GM23248 (cell line): Measurements from ENCODE around the gene TMEM126B. TPM values are rescaled to one million over a fixed set of nuclear protein-coding genes. Genes with fewer than 3 reads are reported as not detected.

Experiments
- DNase-seq: peaks from one replicate; pipeline ENCODE4 v3.0.0-alpha.2; 2015
- H2AFZ ChIP-seq: fragments of 200-600 bp; sonication (generic); 2 replicates; pipeline ENCODE4 v1.6.1; 2016; ENCODE audit warnings: antibody characterized with exemption
- H3F3A ChIP-seq: fragments of 200-600 bp; sonication (generic); 2 replicates; pipeline ENCODE4 v1.6.1; 2016; ENCODE audit warnings: mild to moderate bottlenecking, antibody characterized with exemption, mixed run types; ENCODE audit not compliant: insufficient read depth
- H3K27ac ChIP-seq: fragments of 200-600 bp; sonication (generic); 2 replicates; pipeline ENCODE4 v1.5.1; 2016; ENCODE audit warnings: mild to moderate bottlenecking
- H3K27me3 ChIP-seq: fragments of 200-600 bp; sonication (generic); replicated peaks from 2 replicates; pipeline ENCODE4 v1.6.1; 2016; ENCODE audit warnings: mild to moderate bottlenecking; ENCODE audit not compliant: insufficient read depth
- H3K36me3 ChIP-seq: fragments of 200-600 bp; sonication (generic); 2 replicates; pipeline ENCODE4 v1.6.1; 2016; ENCODE audit warnings: low read depth, mild to moderate bottlenecking
- H3K4me1 ChIP-seq: fragments of 200-600 bp; sonication (generic); 2 replicates; pipeline ENCODE4 v1.6.1; 2016; ENCODE audit warnings: mild to moderate bottlenecking; ENCODE audit not compliant: insufficient read depth
- H3K4me2 ChIP-seq: fragments of 200-600 bp; sonication (generic); one replicate; pipeline ENCODE4 v1.6.1; 2016; ENCODE audit warnings: mild to moderate bottlenecking; ENCODE audit not compliant: unreplicated experiment
- H3K4me3 ChIP-seq: fragments of 200-600 bp; sonication (generic); 2 replicates; pipeline ENCODE4 v1.5.1; 2016; ENCODE audit warnings: mild to moderate bottlenecking
- H3K79me2 ChIP-seq: fragments of 200-600 bp; sonication (generic); 2 replicates; pipeline ENCODE4 v1.6.1; 2016; ENCODE audit warnings: mild to moderate bottlenecking; ENCODE audit not compliant: insufficient read depth
- H3K9ac ChIP-seq: fragments of 200-600 bp; sonication (generic); 2 replicates; pipeline ENCODE4 v1.6.1; 2016; ENCODE audit warnings: mild to moderate bottlenecking
- H3K9me2 ChIP-seq: fragments of 200-600 bp; sonication (generic); 2 replicates; pipeline ENCODE4 v1.6.1; 2016; ENCODE audit warnings: mixed run types, mild to moderate bottlenecking, moderate library complexity; ENCODE audit not compliant: insufficient read depth
- H3K9me3 ChIP-seq: fragments of 200-600 bp; sonication (generic); one replicate; pipeline ENCODE4 v1.6.1; 2017; ENCODE audit warnings: low read depth
- H4K20me1 ChIP-seq: fragments of 200-600 bp; sonication (generic); 2 replicates; pipeline ENCODE4 v1.6.0; 2016; ENCODE audit not compliant: insufficient read depth
- EZH2 ChIP-seq: fragments of 200-600 bp; sonication (generic); IDR thresholded peaks from 2 replicates; pipeline ENCODE4 v1.6.1; 2018; ENCODE audit warnings: antibody characterized with exemption, mild to moderate bottlenecking; ENCODE audit not compliant: insufficient read depth, poor library complexity, severe bottlenecking
- EZH2phosphoT487 ChIP-seq: fragments of 200-600 bp; sonication (generic); IDR thresholded peaks from 2 replicates; pipeline ENCODE4 v1.6.1; 2018; ENCODE audit warnings: antibody characterized with exemption, moderate library complexity, mild to moderate bottlenecking, low read depth; ENCODE audit not compliant: insufficient read depth
- WGBS, 2 experiments: methylation state at CpG; one replicate each; pipeline ENCODE4 v1.1.6; 2015 to 2017; ENCODE audit warnings: low lambda C conversion rate in 2 of 2, low coverage in 1 of 2; ENCODE audit errors: missing lambda C conversion rate in 2 of 2; 5-methylcytosine and 5-hydroxymethylcytosine counted together
- in situ Hi-C: fragments of 300-500 bp; cut with MboI; formaldehyde crosslinking; loops from 2 replicates; pipeline ENCODE4 v1.15.0; 2020
- polyA plus RNA-seq: library from polyadenylated mRNA; unstranded; fragments of >200 nt; fragmentation: Nextera tagmentation; extraction: Ambion mirVana; gene quantifications from 2 replicates; pipeline ENCODE4 v1.2.1, GENCODE V29; 2016
- total RNA-seq: library from RNA; depleted of rRNA; stranded (reverse); fragments of >200 nt; shearing (Covaris generic); gene quantifications from 2 replicates; pipeline ENCODE4 v1.2.3, GENCODE V29; 2014

Gene TMEM126B
- total and polyA plus RNA-seq, 2 experiments from 2014 or later = 52.2 to 54.9 TPM

- in situ Hi-C loops = no loop called here
- DNase-seq = no peak
- no peak for TF ChIP-seq EZH2
- TF ChIP-seq EZH2phosphoT487 = no peak
- Histone ChIP-seq H4K20me1 (peaks cover 9% of the 10 kb centered on the region; the same call in 1 of the 2 replicates), H3K4me2 (no peak overlapping the region), H3K9ac (no peak overlapping the region), H3K4me1 (peaks cover 41% of the 10 kb centered on the region), H3K4me3 (no peak overlapping the region), H3F3A (peaks cover 73% of the 10 kb centered on the region), H3K9me3 (no peaks in the 10 kb centered on the region), H2AFZ (no peak overlapping the region), H3K27me3 (no peaks in the 10 kb centered on the region), H3K27ac (no peak overlapping the region), H3K79me2 (peaks cover 88% of the 10 kb centered on the region), H3K36me3 (peaks cover 71% of the 10 kb centered on the region), H3K9me2 (no peaks in the 10 kb centered on the region)
- 95 to 97% methylated on average over 1 of the region's 1 CpG for WGBS, 2 experiments
These were observed 28.4 kb downstream of the TMEM126B start for GRCh38 chr11:85656777-85657176.

- Histone ChIP-seq H3K36me3 (peaks cover 68% of the 10 kb centered on the region), H3F3A (peaks cover 63% of the 10 kb centered on the region), H3K9ac (no peak overlapping the region), H3K4me2 (no peak overlapping the region), H4K20me1 (peaks cover 14% of the 10 kb centered on the region; the same call in 1 of the 2 replicates), H3K27ac (no peak overlapping the region), H3K9me2 (no peaks in the 10 kb centered on the region), H2AFZ (no peak overlapping the region), H3K9me3 (no peaks in the 10 kb centered on the region), H3K4me3 (no peak overlapping the region), H3K79me2 (peaks cover 98% of the 10 kb centered on the region), H3K4me1 (peaks cover 43% of the 10 kb centered on the region), H3K27me3 (no peaks in the 10 kb centered on the region)
- in situ Hi-C loops = no loop called here
- WGBS, 2 experiments = 87 to 91% methylated on average over 1 of the region's 1 CpG
- DNase-seq = no peak
- TF ChIP-seq EZH2 (no peak), EZH2phosphoT487 (no peak)
These were observed 29.8 kb downstream of the TMEM126B start for GRCh38 chr11:85658180-85658579.

- H3K27ac ChIP-seq = peak overlapping the region; percentile 99
- peaks cover 43% of the 10 kb centered on the region for H3K36me3 ChIP-seq
- no peaks in the 10 kb centered on the region for H3K9me2 ChIP-seq
- TF ChIP-seq EZH2phosphoT487 = no peak
- in situ Hi-C loops = no loop called here
- 2 to 3% methylated on average over 4 of the region's 4 CpGs for WGBS, 2 experiments
- H3K9ac ChIP-seq = peak overlapping the region; percentile 99
- peaks cover 31% of the 10 kb centered on the region for H3F3A ChIP-seq
- peak overlapping the region; percentile 87 for H3K4me3 ChIP-seq
- DNase-seq = peak; percentile 60
- H3K4me2 ChIP-seq = peak overlapping the region; percentile 96
- H4K20me1 ChIP-seq = peaks cover 16% of the 10 kb centered on the region; the same call in 1 of the 2 replicates
- no peak overlapping the region for H2AFZ ChIP-seq
- H3K79me2 ChIP-seq = peaks cover 77% of the 10 kb centered on the region
- H3K27me3 ChIP-seq = no peaks in the 10 kb centered on the region
- H3K9me3 ChIP-seq = no peaks in the 10 kb centered on the region
- H3K4me1 ChIP-seq = peaks cover 43% of the 10 kb centered on the region
These were observed 33.7 kb downstream of the TMEM126B start for GRCh38 chr11:85661972-85662664.

GRCh38 chr11:85663080-85663752 lies 34.8 kb downstream of the TMEM126B start:
- in situ Hi-C loops = no loop called here

More at GRCh38 chr11:85663080-85663752, 34.8 kb downstream of the TMEM126B start:
- Histone ChIP-seq H3K79me2 (peaks cover 66% of the 10 kb centered on the region), H3K4me1 (peaks cover 37% of the 10 kb centered on the region), H3K4me3 (peak overlapping the region; percentile 87), H3F3A (0 out of 2 replicates have a peak, but pooled peaks cover 20% of the 10 kb centered on the region), H3K4me2 (peak overlapping the region; percentile 96), H2AFZ (no peak overlapping the region), H3K9me2 (no peaks in the 10 kb centered on the region), H3K9me3 (no peaks in the 10 kb centered on the region), H3K36me3 (peaks cover 32% of the 10 kb centered on the region), H3K27ac (peak overlapping the region; percentile 99), H4K20me1 (peaks cover 16% of the 10 kb centered on the region; the same call in 1 of the 2 replicates), H3K27me3 (no peaks in the 10 kb centered on the region), H3K9ac (peak overlapping the region; percentile 99)
- no peak for TF ChIP-seq EZH2
- no peak for TF ChIP-seq EZH2phosphoT487
- DNase-seq = peak; percentile 46
- 0 to 2% methylated on average over 10 of the region's 10 CpGs for WGBS, 2 experiments
